ENCODE measurements around the gene POPDC2.

DNA sequence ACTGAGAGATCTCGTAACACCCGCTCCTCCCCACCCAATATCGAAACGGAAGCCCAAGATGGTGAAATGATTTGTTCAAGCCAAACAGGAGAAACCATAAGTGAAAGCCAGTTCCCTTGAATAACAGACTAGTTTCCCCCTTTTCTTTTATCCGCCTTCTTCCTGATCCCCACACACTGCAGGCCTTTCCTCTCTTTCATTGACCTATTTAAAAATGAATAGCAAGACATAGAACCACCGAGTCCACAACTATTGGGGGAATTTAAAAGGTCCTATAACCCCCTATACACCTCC is 17.2 kb upstream of the POPDC2 start:
- TF ChIP-seq EZH2 (IDR thresholded peaks at IDR 0.05; ENCODE audit: borderline replicate concordance, low read depth, low read length, severe bottlenecking) (no peak), CTCF (IDR thresholded peaks at IDR 0.05; ENCODE audit: borderline replicate concordance, extremely low read depth, low read length, poor library complexity, severe bottlenecking) (no peak)
